Adrenal gland (tissue), 5 donors: Measurements from ENCODE around the gene LIN52.

ENCODE experiments used
- POLR2A ChIP-seq, 2 donors: fragments of 450-650 bp; IDR thresholded peaks; one replicate each; pipeline ENCODE4 v1.6.1; 2017; ENCODE audit warnings: antibody characterized with exemption in 2 of 2, mild to moderate bottlenecking in 2 of 2, moderate library complexity in 1 of 2
- TF ChIP-seq, protein P1 (sequence below), 6 experiments: fragments of 450-650 bp in 4 of 6; fragments of 200-600 bp in 2 of 6; sonication (generic) in 1 of 6; IDR thresholded peaks; 1 replicate in 5 of 6; 2 replicates in 1 of 6; pipeline versions ENCODE4 v1.5.1 to v1.8.0; 2016 to 2021; ENCODE audit warnings: antibody characterized with exemption in 6 of 6, mild to moderate bottlenecking in 2 of 6, moderate library complexity in 1 of 6
- donor health status: DM: no; HTN: no; CAD: no.

DNA sequence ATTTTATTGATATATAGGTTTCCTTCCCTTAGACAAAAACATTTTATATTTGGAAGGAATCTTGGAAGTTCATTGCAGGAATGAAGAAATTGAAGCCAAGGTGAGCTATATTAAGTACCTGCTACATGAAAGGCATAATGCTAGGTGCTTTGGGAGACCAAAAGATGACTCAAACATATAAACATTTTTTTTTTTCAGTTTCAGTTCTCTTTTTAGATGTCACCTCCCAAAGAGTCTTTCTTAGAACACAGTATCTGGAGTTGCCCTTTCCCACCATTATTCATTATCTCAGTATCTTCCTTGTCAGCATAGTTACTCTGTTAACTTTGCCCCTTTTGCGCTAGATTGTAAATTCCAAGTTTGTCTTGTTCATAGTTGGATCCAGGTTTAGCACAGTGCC is 1.1 kb downstream of the LIN52 start:
- TF ChIP-seq, protein P1, sequence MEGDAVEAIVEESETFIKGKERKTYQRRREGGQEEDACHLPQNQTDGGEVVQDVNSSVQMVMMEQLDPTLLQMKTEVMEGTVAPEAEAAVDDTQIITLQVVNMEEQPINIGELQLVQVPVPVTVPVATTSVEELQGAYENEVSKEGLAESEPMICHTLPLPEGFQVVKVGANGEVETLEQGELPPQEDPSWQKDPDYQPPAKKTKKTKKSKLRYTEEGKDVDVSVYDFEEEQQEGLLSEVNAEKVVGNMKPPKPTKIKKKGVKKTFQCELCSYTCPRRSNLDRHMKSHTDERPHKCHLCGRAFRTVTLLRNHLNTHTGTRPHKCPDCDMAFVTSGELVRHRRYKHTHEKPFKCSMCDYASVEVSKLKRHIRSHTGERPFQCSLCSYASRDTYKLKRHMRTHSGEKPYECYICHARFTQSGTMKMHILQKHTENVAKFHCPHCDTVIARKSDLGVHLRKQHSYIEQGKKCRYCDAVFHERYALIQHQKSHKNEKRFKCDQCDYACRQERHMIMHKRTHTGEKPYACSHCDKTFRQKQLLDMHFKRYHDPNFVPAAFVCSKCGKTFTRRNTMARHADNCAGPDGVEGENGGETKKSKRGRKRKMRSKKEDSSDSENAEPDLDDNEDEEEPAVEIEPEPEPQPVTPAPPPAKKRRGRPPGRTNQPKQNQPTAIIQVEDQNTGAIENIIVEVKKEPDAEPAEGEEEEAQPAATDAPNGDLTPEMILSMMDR (IDR thresholded peaks at IDR 0.05) = no peak
- no peak for TF ChIP-seq POLR2A (IDR thresholded peaks at IDR 0.05)
